HG03175 (cell line): ENCODE results near the gene UBAC1.
"Not testable (repeated sequence)": the region's sequence is repeated elsewhere in the genome, so short reads cannot be mapped to it uniquely, and the experiment has no call there.

Experiments used
- ATAC-seq: cut with Tn5 transposase; IDR thresholded peaks from one replicate; pipeline ENCODE4 v1.9.1; 2021; ENCODE audit warnings: mild to moderate bottlenecking, moderate library complexity; ENCODE audit not compliant: unreplicated experiment

UBAC1 gene

DNA sequence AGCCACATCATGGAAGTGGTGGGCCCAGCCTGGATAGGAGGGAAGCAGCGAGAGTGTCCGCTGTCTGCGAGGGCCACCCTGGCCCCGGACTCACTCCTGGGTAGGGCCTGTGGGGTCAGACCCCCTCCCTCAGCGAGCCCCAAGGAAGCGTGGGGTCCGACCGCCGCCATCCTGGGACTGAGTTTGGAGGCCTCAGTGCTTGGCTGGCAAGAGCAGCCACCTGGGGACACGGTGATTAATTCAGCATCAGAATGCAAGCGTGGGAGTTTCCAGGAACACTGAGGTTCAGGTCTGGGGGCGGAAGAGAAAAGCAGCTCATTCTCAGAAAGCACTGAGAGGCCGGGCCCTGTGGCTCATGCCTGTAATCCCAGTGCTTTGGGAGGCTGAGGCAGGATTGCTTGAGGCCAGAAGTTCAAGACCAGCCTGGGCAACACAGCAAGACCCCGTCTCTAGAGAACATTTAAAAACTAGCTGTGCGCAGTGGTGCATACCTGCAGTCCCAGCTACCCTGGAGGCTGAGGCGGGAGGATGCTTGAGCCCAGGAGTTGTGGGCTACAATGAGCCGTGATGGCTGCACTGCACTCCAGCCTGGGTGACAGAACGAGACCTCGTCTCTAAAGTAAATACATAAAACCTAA is 35.6 kb downstream of the UBAC1 start:
- no peak for ATAC-seq

DNA sequence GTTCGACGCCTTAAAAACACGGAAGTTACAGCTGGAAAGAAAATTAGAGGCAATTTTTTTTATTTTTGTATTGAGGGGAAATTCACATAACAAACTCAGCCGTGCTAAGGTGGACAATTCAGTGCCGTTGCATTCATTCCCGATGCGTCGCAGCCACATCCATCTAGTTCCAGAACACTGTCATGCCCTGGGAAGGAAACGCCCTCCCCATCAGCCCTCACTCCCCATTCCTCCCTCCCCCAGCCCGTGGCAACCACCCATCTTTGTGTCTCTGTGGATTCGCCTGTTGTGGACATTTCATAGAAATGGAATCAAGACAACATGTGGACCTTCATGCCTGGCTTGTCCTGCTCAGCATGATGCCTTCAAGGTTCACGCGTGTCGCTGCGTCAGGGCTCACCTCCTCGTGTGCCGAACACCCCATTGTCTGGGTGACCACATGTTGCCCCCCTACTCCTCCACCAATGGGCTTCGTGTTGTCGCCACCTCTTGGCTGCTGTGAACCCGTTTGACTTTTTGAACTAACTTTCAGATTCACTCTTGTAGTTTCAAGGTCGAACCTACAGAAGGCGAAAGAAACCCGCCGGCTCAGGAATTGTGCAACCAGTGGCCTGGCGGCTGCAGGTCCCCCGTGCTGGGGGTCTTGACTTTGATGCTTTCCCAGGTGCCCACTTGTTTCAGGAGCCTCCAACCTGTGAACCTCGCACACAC is 36.4 kb downstream of the UBAC1 start:
- no peak for ATAC-seq

DNA sequence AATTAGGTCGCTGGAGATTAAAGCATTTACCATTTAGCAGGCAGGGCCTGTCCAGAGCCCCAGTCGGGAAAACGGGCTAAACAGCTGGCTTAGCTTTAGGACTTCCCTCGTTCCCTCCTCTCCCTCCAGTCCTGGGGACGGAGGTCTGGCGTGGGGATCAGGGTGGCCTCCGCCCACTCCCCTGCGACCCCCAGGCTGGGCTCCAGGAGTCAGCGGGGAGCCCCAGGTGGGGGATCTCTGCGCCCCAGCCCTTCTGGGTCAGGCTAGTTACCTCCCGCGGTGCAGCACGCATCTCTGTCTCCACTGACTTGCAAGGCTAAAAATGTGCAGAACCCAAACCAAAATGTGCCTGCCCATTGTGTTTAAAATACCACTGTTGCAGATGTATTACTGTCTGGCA is 37.7 kb downstream of the UBAC1 start:
- no peak for ATAC-seq

- no peak for ATAC-seq
Measured at GRCh38 chr9:135921749-135922310, 39.3 kb downstream of the UBAC1 start.

DNA sequence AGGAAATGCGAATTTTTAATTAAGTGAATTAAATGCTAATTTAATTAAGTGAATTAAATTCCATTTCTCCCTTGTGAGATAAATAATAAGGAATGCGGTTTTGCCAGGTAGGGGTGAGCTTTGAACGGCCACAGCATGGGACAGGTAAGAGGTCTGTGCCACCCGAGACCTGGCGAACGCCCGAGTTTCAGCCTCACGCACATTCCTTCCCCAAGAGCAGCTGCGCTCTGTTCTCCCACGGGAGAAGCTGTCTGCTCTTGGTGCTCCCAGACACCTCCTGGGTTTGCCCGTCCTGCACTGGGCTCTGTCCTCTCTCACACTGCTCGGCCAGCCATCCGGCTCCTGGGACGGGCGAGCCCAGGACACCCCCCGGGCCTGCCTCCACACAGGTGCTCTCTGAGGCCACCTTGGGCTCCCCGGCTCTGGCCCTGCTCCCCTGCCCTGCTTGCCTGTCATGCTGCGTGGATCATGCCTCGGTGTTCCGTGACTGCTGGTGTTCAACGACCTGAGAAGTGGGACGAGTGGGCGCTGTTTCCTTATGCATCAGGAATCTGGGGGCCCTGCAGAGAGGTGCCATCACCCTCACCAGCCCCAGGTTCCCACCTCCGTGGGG is 40.1 kb downstream of the UBAC1 start:
- no peak for ATAC-seq

DNA sequence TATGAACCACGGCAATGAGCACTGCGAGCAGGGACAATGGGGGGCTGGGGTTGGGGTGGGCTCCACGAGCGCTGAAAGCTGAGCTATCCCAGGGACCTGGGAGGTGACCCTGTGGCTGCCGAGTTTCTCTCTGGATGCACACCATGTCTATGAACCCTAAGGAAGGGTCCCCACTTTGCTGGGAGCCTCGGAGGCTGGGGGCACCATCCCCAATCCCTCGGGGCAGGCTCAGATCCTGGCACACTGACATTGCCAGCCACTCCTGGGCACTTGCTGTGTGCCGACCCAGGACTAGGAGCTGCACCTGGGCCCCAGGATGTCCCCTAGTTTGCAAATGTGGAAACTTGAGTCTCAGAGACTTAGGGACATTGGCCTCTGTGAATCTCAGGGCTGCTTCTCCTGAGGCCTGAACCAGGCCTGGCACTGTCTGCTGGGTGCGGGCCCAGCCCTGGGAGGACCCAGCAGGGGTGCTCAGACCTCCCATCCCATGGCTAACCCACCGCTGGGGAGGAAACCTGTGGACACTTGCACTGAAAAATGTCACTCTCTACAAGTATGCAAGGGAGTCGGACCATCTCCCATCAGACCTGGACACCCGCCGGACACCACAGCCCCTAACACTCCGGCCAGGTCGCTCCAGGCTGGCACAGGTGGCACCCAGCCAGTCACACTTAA is 40.8 kb downstream of the UBAC1 start:
- no peak for ATAC-seq

- no peak for ATAC-seq
Measured at GRCh38 chr9:135919318-135919890, 41.8 kb downstream of the UBAC1 start.

- ATAC-seq: not testable (repeated sequence)
Measured at GRCh38 chr9:135916227-135916626, 44.9 kb downstream of the UBAC1 start.

DNA sequence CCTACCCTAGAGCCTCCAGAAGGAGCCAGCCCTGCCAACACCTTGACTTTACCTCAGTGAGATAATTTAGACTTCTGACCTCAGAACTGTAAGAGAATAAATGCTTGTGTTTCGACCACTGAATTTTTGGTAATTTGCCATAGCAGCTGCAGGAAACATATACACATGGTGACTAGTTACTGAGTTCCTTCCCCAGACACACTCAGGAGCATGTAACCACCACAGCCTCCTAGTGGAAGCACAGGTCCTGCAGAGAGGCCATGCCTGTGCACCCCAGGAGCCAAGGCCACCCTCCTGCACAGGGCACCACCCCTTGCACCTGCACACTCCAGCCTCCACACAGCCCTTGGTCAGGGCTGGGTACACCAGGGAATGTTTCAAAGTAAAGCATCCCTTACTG is 46.3 kb downstream of the UBAC1 start:
- no peak for ATAC-seq

GRCh38 chr9:135911233-135911632 is 49.9 kb downstream of the UBAC1 start:
- ATAC-seq: not testable (repeated sequence)

- no peak for ATAC-seq
Measured at GRCh38 chr9:135910757-135911156, 50.4 kb downstream of the UBAC1 start.

GRCh38 chr9:135910216-135910615 is 51.0 kb downstream of the UBAC1 start:
- ATAC-seq: no peak

- no peak for ATAC-seq
Measured at GRCh38 chr9:135909371-135909770, 51.8 kb downstream of the UBAC1 start.

DNA sequence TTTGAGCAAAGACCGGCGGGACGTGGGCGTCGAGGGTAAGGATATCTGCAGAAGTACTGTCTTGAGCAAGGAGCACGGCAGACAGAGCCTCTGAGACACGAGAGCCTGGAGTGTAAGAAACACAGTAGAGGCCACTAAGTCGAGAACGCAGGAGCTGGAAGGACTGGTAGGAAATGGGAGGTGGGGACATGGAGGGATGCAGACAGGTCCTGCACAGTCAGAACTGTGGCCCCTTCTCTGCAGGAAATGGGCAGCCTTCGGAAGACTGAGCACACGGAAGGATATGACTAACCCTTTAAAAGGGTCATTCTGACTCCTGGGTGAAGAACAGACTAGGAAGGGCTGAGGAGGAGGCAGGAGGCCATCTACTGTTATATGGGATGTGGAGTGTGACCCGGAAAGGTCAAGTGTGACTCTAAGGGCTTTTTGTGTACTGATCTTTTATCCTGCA is 52.4 kb downstream of the UBAC1 start:
- no peak for ATAC-seq

DNA sequence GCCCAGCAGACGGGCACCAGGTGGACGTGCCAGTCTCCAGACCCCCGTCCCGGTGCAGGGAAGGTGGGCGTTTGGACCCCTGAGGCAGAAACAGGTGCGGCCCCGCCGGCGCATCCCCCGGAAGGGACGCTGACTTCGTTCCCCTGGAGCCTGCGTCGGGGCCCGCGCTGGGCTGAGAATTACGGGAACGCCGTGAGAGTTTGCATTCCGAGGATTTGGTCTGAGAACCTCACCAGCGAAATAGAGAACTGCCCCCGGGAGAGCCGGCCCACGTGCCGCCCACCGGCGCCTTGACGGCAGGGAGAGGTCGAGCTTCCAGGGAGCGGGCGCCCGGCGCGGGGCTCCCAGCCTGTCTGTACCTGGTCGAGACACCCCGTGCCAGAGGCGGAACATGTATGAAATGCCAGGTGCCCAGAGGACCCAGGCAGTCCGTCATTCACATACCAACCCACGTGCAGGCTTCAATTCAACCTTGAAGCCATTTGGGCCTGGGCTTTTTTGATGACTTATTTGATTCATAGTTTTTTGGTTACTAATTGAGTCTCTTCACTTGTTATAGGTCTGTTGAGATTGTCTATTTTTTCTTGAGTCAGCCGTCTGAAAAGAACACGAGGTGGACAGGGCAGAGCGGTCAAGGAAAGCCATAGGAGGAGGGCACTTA is 53.0 kb downstream of the UBAC1 start:
- no peak for ATAC-seq

GRCh38 chr9:135907431-135908092 is 53.6 kb downstream of the UBAC1 start, which contains the start of gene CAMSAP1:
TSS of gene CAMSAP1 (minus strand) at chr9:135907546. CDS start at chr9:135907159, 387 bp downstream.
- ATAC-seq: peak; percentile 86

DNA sequence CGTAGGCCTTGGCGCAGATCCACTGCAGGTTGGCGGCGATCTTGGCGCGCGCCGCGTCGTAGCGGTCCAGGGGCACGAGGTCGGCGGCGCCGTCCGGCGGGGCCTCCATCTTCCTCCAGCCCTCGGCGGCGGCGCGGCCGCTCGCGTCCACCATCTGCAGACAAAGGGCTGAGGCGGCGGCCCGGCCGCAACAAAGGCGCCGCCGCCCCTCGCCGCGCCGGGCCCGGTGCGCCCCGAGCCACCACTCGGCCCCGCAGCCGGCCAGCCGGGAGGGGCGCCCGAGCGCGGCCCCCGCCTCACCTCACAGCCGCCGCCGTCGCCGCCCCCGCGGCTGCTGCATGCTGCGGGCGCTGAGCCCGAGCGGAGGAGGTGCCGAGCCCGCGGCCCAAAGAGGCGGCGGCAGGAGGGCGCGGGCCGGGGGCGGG is 54.2 kb downstream of the UBAC1 start:
- peak; percentile 15 for ATAC-seq

DNA sequence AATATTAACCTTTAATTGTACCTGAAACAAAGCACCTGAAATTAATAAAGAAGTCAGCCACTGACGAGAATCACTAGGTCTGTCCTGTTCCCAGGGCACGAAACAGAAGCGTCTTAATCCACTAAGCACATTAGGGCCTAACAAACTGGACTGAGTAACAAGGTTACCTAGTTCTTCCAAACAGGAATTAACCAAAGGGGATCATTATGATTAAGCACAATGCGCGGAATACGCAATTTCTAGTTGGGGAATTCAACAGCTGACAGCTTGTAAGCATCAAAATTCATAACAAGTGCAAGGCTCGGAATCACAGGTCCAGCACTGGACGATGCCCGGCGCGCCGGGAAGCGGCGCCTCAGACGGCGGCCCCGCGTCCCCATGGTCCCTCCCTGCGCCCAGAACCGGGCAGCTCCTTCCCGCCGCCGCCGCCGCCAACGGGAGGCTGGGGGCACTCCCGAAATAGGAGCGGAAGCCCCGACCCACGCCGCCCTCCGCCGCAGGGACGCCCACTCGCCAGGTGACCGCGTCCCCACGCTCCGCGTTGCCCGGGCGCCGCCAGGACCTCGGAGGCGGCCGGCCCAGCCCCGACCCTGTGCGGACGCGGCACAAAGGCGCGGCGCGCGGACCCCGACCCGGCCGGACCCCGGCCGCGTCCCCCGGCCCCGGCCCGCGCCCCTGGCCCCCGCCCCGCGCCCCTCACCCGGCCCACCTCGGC is 54.7 kb downstream of the UBAC1 start:
- peak; percentile 12 for ATAC-seq
